Measurements from ENCODE around the gene SEMA5A.

Gene SEMA5A

GRCh38 chr5:9091896-9092662, 453.8 kb downstream of the SEMA5A start:
- no peak for DNase-seq

- no peak for DNase-seq
These were observed 455.4 kb downstream of the SEMA5A start for GRCh38 chr5:9090381-9091026.

- DNase-seq: no peak
These were observed 456.0 kb downstream of the SEMA5A start for GRCh38 chr5:9089893-9090292.

- no peak for DNase-seq
These were observed 462.9 kb downstream of the SEMA5A start for GRCh38 chr5:9082996-9083395.

GRCh38 chr5:9072701-9073100, 473.2 kb downstream of the SEMA5A start:
- DNase-seq: no peak

GRCh38 chr5:9071524-9071923, 474.4 kb downstream of the SEMA5A start:
- DNase-seq: no peak

GRCh38 chr5:9071074-9071473, 474.8 kb downstream of the SEMA5A start:
- DNase-seq: no peak

- DNase-seq: no peak
These were observed 476.2 kb downstream of the SEMA5A start for GRCh38 chr5:9069650-9070049.

GRCh38 chr5:9067154-9067553, 478.7 kb downstream of the SEMA5A start:
- DNase-seq: no peak

GRCh38 chr5:9066349-9066748, 479.5 kb downstream of the SEMA5A start:
- no peak for DNase-seq

GRCh38 chr5:9063615-9064245, 482.1 kb downstream of the SEMA5A start:
- DNase-seq: no peak

- no peak for DNase-seq
These were observed 483.0 kb downstream of the SEMA5A start for GRCh38 chr5:9062873-9063272.

GRCh38 chr5:9059920-9060691, 485.8 kb downstream of the SEMA5A start:
- DNase-seq: no peak

- DNase-seq: no peak
These were observed 487.2 kb downstream of the SEMA5A start for GRCh38 chr5:9058666-9059065.

GRCh38 chr5:9058161-9058560, 487.7 kb downstream of the SEMA5A start:
- DNase-seq: no peak

- no peak for DNase-seq
These were observed 488.4 kb downstream of the SEMA5A start for GRCh38 chr5:9057406-9058000.

GRCh38 chr5:9056046-9056445, 489.8 kb downstream of the SEMA5A start:
- no peak for DNase-seq

- no peak for DNase-seq
These were observed 490.9 kb downstream of the SEMA5A start for GRCh38 chr5:9054821-9055589.

- no peak for DNase-seq
These were observed 491.6 kb downstream of the SEMA5A start for GRCh38 chr5:9054322-9054721.

GRCh38 chr5:9052421-9052820, 493.5 kb downstream of the SEMA5A start:
- DNase-seq: no peak

- no peak for DNase-seq
These were observed 494.1 kb downstream of the SEMA5A start for GRCh38 chr5:9051779-9052178.

- no peak for DNase-seq
These were observed 497.9 kb downstream of the SEMA5A start for GRCh38 chr5:9047932-9048331.

Data from activated naive CD4-positive, alpha-beta T cell treated with anti-CD3 and anti-CD28 coated beads, Interleukin-2, amount 50 U/mL, for 16 hours (primary cell).